Measurements from ENCODE around the gene ADRA2B. TPM values are rescaled to one million over a fixed set of nuclear protein-coding genes. Genes with fewer than 3 reads are reported as not detected.
A peak's percentile ranks its signal among the peaks of the same experiment; 100 is the strongest.
"Not testable (repeated sequence)": the region's sequence is repeated elsewhere in the genome, so short reads cannot be mapped to it uniquely, and the experiment has no call there.

Gene ADRA2B
- 1 to 10 TPM; 4.1 to 7.1 TPM for total RNA-seq
- long read RNA-seq, donor 1, transcript ADRA2B-201 (1 exons, 3,371 nt), result major isoform, 8 of 10 reads
- long read RNA-seq, donor 1, partial matches to known transcripts, result 0 of 10 reads
- long read RNA-seq, donor 1, other reads (novel, unspliced or antisense), result 2 of 10 reads
- long read RNA-seq, donor 2, transcript ADRA2B-201 (1 exons, 3,371 nt), result major isoform, 10 of 16 reads
- long read RNA-seq, donor 2, partial matches to known transcripts, result 0 of 16 reads
- long read RNA-seq, donor 2, other reads (novel, unspliced or antisense), result 6 of 16 reads

DNA sequence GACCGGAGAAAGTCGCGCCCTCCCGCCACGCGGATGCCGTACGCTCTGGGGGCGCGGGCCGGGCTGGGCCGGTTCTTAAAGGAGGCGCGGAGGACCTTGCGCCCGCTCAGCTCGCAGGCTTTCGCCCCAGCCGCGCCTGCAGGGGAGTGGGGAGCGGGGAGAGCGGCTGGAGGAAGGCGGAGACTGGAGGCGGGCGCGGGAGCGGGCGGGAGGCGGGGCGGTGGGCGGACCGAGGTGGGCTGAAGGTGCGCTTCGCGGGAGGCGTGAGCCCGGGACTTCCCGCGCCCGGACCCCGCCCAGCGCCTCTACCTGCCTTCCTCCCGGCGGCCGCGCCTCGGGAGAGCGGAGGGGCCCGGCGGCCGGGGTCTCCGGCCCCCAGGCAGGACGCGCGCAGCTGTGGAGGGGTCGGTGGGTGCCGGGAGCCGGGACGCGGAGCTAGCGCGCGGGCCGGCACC, at the start of gene ADRA2B:
TSS of gene ADRA2B (minus strand) at position 148 of the 455 bp plus-strand sequence. CDS start 422 bp downstream, outside the sequence.
- no peak for DNase-seq (ENCODE audit: low spot score)
- intact Hi-C loops (cut with DNase I), result loop anchor here in 1 of 2 donors (5.0 to 10.0 kb wide), 2 partner anchors 34 to 92 kb away; no protein-coding TSS in a partner anchor

DNA sequence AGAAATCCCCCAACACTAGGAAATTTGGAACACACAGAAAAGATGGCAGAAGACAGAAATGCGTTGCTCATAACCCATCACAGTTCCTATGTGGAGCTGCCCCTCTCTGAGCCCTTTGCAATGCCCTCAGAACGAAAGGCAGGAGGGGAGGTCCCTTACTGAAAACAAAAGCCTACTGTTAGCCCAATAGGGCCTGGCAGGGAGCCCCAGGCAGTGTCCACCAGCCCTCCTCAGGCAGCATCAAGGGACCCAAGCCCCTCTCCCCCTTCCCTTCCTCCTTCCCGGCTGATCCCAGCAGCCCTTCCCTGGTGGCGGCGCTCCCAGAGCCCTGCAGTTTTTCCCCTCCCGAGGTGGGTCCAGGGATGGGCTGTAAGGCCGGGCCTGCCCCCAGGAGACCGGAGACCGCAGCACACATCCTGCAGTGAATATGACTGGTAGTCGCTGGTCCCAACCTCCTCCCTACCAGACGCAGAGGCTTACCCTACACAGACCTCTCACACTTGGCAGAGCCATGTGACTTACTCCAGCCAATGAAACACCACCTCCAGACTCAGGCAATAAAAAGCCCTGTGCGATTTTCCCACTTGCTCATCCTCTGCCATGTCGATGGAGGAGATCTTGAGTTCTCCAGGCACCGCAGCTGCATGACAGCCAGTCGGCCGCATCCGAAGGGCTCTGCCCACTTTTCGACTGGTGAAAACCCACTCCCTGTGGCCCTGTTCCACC, 48.3 kb upstream of the ADRA2B start:
- peak; percentile 38 for DNase-seq (ENCODE audit: low spot score)
- intact Hi-C loops (cut with DNase I), result no loop called here

DNA sequence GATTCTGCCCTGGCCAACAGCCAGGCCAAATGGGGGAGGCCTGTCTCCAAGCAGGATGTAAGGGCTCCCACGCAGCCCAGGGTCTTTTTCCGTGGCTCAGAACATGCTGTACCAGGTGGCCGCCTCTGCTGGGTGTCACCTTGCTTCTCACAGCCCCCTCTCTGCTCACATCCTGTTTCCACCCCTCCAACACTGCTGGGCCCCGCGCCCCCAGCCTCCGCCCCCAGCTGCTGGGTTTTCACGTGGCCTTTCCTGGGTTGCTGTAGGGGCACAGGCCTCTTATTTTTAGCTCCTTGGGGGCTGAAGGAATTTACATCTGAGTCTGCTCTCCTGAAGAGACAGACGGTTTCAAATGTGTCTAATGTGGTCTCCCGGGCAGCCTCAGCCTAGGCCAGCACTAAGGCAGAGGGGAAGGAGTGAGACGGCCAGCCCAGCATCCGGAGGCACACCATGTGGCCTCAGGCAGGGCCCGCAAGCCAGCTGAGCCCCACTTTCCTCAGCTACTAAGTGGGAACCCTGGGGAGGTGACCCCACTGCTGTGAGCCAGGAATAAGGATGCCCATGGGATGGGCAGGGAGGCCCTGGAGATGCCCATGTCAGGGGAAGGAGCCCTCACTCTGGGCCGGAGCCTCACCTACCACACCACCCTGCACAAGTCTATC, 47.5 kb upstream of the ADRA2B start:
- intact Hi-C loops (cut with DNase I), result no loop called here
- DNase-seq (ENCODE audit: low spot score), result peak; percentile 76

DNA sequence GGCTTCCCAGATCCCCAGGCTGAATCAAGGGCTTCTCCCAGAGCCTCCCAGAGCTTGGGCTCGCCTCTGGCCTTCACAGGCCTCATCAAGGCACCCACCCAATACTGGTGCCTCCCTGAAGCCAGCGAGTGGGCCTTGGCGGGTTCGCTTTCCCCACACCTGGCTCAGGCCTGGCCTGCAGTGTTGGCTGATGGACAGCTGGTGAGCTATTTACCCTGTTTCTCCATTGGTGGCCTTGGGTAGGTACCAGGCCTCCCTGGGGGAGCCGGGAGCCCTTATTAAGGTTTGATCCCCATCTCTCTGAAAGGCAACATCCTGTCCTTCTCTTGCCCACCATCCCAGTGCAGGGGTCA, 47.0 kb upstream of the ADRA2B start:
- DNase-seq (ENCODE audit: low spot score), result peak; percentile 37
- intact Hi-C loops (cut with DNase I), result no loop called here

DNA sequence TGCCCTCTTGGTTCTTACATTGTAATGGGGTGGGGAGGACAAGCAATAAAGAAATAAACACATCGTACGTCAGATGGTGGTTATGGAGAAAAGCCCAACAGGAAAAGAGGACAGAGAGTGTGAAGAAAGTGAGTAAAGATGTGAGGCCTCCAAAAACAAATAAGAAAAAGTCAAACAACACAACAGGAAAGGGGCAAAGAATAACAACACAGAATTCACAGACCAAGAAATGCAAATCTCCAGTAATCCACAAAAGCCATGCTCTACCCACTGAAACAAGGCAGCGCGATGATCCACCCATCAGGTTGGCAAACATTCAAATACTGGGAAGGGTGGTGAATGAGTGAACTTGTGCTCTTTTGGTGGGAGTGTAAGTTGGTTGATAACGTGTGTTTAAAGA, 45.5 kb upstream of the ADRA2B start:
- intact Hi-C loops (cut with DNase I), result no loop called here
- no peak for DNase-seq (ENCODE audit: low spot score)

DNA sequence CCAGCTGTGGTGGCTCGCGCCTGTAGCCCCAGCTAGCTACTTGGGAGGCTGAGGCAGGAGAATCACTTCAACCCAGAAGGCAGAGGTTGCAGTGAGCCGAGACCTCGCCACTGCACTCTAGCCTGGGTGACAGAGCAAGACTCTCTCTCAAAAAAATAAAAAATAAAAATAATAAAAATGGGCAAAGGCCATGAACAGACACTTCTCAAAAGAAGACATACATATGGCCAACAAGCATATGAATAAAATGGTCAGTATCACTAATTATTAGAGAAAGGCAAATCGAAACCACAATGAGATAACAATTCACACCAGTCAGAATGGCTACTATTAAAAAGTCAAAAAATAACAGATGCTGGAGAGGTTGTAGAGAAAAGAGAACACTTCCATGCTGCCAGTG, 44.0 kb upstream of the ADRA2B start:
- intact Hi-C loops (cut with DNase I); DNase-seq (ENCODE audit: low spot score): not testable (repeated sequence)

DNA sequence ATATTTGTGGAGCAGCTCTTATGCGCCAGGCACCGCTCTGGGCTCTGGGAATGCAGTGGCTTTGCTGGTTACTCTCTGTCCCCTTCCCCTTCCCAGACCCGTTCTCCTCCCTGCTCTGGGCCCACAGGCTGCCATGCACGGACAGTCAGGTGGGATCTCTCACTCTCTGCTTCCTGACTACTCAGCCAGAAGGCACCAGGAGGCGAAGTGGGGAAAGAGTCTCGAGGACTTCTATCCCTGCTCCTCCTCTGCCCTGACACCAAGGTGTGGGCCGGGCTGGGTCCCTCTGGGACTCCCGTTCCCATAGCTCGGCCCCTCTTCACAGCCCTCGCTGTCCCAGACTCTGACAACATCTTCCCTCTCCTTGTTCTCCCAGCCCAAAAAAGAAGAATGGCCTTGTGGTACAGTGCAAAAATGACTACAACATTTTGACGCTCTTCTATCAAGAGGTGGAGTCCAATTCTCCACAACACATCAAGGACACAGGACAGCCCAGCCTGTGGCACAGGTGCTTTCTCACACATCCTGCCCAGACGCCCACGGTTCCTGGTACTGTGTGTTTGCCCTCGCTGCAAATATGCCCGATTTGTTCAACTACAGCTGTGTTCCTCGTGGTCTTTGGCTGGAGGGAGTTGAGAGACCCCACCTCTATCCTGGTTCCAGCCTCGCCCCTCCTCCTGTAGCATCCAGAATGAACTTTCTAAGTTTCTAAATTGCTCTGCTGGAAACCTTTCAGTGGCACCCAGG, 42.9 kb upstream of the ADRA2B start:
- intact Hi-C loops (cut with DNase I), result no loop called here
- DNase-seq (ENCODE audit: low spot score), result peak; percentile 67

DNA sequence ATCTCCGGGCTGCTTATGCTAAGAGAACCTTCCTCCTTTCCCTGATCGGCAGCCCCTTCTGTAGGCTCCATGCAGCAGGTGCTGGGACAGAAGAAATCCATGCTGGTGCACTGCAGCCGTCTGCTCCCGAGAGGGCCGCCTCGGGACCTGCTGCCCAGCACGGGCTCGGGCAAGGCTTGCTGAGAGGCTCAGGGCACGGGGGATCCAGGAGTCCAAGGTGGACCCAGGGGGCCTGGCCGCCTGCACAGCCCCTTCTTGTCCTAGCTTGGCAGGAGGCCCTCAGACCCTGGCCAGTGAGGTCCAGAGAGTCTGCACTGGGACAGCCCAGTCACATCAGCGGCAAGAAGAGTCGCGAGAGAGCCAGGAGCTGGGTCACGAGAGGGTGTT, 42.2 kb upstream of the ADRA2B start:
- peak; percentile 79 for DNase-seq (ENCODE audit: low spot score)
- intact Hi-C loops (cut with DNase I), result no loop called here

DNA sequence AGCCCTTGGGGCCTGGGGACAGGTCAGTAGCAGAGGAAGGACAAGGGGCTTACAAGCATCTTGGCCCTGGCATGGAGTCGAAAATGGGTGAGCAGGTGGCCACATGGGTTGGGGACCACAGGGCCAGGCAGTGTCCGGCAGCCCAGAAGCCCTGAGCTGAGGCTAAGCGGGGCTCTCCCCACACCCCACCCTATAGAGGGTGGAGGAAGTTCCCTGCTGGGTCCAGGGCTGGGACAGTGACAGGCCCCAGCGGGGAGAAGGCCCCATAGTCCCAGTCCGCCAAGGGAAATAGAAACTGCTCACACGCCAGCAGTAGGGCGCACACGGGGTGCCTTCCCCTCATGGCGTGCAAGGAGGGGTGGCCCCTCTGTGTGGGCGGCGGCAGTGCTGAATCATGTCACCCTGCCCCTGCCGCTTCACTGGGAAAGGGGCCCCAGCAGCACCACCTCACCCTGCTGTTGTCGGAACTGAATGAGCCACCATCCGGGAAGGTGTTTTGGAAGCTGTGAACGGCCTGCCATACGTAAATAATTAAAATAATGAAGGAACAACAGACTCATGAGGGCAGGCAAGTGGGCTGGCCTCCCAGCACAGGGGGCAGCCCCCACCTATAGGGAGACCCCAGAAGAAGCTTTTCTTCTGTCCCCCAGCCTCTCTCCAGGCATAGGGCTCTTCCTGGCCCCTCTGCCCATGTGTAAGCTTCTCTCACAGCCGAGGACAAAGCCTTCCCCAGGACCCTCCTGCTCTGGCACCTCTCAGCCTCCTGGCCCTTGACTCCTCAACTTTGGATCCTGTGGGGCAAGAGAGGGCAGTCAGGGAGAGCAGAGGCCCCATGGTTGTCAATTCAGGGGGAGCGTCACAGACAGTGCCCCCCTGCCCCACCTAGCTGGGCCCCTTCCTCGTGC, 41.5 kb upstream of the ADRA2B start:
- intact Hi-C loops (cut with DNase I), result no loop called here
- DNase-seq (ENCODE audit: low spot score), result peak; percentile 69

DNA sequence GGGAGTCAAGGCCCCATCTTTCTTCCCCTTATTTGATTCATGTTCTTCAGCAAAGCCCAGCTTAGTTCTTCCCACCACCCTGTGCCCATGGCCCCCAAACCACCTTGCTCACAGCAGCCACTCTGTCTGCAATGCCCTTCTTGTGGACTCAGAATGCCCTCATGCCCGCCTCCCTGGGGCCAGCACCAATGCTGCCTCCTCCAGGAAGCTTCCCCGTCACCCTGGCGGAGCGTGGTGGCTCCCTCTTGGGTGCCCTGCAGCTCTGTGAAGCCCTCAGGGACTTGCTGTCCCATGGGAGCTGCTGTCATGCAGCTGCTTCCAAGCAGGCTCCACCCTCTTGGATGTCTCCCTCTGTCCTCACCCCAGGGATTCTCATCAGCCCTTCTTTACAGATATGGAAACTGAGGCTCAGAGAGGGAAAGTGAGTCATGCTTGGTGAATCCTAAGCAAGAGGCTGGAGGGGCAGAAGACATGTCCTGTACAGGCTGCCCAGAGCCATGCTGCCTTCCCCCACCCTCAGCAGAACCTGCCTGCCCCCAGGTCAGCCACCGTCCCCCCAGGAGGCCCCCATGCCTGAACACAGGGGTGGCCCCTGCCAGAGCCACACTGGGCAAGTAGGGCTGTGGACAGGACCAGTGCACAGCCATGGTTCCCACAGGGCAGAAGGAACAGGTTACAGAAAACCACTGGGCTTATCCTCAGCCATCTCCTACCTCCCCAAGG, 40.7 kb upstream of the ADRA2B start:
- intact Hi-C loops (cut with DNase I), result no loop called here
- peak; percentile 45 for DNase-seq (ENCODE audit: low spot score)

DNA sequence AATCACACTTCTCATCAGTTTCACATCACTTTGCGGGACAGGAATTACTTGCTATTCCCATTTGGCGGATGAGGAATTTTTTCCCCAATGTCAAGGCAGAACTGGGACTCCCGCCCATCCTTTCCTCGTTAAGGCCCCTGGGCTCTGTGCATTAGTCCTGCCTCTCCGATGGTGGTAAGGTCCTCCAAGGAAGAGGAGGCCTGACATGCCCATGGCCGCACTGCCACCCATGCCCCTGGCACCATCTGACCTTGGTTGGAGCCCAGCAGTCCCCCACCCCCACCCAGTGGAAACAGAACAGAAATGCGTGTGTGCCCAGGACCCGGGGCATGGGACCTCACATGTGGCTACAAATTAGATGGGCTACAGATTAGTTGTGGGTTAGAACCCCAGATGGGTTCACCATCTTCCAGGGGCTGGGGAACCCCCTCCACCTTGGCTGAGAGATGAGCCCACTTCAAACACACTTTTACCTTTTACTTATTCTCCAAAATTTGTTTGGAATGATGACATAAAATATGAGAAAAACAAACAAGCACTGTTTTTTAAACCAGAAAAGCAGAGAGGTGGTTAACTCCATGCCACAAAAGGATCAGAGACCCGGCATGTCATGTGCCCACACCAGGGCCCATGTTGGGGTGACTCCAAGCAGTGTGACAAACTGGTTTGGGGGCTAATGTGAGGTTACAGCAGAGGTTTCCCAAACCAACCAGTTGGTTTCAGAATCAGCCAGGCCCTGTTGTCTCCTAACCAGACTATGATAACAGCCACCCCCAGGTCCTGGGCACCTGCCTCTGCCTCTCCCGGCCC, 39.8 kb upstream of the ADRA2B start:
- DNase-seq (ENCODE audit: low spot score), result peak; percentile 41

DNA sequence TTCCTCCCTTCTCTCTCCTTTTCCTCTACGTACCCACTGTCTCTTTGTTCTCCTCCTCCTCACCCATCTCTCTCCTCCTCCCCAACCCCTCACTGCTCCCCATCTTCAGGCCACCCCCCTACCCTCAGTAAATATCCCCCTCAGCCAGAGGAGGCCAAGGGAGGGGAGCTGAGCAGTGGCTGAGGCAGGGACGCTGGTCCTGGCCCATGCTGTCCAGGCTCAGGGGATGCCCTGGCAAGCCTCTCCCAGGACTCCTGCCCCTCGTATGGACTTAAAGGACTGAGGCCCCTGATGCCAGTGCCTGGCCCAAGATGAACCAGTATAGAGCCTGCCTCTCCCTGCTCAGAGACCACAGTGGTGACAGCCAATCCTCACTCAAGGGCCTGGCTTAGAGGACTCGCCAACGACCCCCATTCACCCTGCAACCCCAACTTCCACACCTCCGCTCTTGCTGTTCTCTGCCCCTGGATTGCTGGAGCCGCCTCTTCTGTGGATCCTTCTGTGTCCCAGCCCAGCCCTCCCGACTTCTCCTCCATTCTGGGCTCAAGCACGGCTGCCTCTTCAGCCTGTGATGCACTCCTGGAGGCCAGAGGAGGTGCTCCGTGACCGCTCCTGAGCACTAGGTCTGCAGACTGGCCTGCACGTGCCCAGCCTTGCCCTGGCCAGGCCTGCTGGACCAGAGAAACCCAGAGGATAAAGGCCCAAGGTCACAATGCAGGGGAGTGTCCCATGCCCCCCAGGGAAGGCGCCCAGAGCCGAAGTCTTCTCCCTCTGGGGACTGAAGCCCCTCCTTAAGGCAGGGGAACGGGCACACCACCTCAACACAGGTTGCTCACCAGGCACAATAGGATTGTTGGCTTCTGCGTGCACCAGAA, 38.4 kb upstream of the ADRA2B start:
- peak; percentile 61 for DNase-seq (ENCODE audit: low spot score)

More for the DNA sequence above, 39.8 kb upstream of the ADRA2B start:
- intact Hi-C loops (cut with DNase I), result no loop called here

DNA sequence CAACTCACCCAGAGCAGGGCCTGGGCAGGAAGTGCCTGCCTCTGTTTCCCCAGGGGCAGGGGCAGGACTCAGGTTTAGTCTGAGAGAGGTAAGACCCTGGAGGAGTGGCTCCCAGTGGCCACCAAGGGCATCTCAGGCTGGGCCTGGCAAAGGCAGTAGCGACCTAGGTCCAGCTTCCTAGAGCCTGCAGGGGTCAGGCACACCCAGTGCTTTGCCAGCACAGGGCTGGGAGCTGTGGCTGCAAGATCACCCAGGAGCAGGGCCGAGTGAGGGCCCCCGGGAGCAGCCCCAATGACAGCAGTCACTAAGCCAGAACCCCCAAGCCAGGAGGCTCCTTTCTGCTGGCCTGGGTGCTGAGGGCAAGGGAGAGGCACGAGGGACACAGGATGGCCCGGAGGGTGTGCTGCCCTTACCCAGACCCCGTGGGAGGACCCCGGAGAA, 37.6 kb upstream of the ADRA2B start:
- peak; percentile 72 for DNase-seq (ENCODE audit: low spot score)
- intact Hi-C loops (cut with DNase I), result no loop called here

More for the DNA sequence above, 38.4 kb upstream of the ADRA2B start:
- intact Hi-C loops (cut with DNase I), result no loop called here

DNA sequence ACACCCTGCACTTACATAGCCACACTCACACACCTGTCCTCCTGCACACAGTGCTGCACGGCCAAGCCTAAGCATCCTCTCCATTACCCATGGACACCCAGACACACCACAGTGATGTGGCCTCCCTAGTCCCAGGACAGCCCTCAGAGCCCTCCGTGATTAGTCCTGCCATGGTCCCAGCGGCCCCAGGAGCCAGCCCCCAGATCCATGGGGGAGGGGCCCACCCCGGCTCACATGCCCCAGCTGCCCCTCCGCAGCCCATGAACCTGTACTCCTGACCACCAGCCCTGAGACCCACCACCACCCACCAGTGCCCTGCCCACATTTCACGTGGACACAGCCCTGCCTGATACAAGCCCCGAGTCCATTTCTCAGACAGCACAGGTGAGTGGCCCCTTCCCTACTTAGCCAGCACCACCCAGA, 36.9 kb upstream of the ADRA2B start:
- DNase-seq (ENCODE audit: low spot score), result peak; percentile 69
- intact Hi-C loops (cut with DNase I), result no loop called here

DNA sequence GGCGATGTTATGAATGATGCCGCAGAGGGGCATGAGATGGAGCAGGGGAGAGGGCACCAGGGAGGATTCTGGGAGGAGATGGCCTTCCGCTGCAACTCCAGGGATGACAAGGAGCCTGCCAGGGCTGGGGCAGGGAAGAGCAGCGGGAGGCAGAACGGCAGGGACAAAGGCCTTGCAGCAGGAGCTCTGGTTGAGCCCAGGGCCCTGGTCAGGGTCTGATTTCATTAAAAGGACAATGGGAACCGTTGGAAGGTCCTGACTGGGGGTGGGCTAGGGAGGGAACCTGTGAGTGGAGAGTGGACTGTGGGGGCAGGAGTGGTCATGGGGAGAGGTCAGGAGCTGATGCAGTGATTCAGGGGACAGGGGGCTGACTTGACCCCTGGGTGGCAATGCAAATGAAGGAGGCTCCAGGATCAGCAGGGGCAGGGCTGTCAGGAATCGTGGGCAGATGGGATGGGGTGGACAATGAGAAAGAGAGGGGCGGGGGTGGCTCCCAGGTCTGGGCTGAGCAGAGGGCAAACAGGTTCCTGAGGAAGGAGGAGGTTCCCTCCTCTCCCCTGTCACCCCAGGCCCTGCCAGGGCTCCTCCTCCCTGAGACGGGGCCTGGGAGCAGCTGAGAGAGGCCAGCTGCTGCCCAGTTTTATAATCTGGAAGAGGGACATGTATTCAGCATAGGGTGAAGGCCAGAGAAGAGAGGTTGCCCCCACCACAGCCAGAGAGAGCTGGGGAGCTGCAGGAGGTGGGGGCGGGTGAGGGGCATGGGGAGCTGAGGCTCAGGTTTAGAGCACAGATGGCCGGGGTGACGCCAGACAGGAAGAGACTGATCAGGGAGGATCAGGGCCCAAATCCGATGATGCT, 36.2 kb upstream of the ADRA2B start:
- intact Hi-C loops (cut with DNase I), result no loop called here
- peak; percentile 48 for DNase-seq (ENCODE audit: low spot score)
